Memory B cell (primary cell): Measurements from ENCODE around the gene CTAG1A.
A peak's percentile ranks its signal among the peaks of the same experiment; 100 is the strongest.
"Not testable (repeated sequence)": the region's sequence is repeated elsewhere in the genome, so short reads cannot be mapped to it uniquely, and the experiment has no call there.

Experiments used
- ATAC-seq: fragments of 150-1000 bp; cut with Tn5 transposase; 2 replicates; pipeline ENCODE4 v1.10.0; 2021; ENCODE audit warnings: low read depth, mild to moderate bottlenecking, moderate library complexity
- DNase-seq, 2 donors: peaks; one replicate each; pipeline ENCODE4 v3.0.0; 2022; ENCODE audit warnings: low spot score in 2 of 2
- H3K27ac Mint-ChIP-seq: one replicate; pipeline ENCODE4 v1.8.0; 2022; ENCODE audit warnings: mild to moderate bottlenecking, moderate library complexity, mixed read lengths
- H3K27me3 Mint-ChIP-seq: one replicate; pipeline ENCODE4 v1.8.0; 2022; ENCODE audit warnings: mixed read lengths
- H3K36me3 Mint-ChIP-seq: one replicate; pipeline ENCODE4 v1.8.0; 2022; ENCODE audit warnings: mild to moderate bottlenecking, mixed read lengths
- H3K4me1 Mint-ChIP-seq: one replicate; pipeline ENCODE4 v1.8.0; 2022; ENCODE audit warnings: mixed read lengths
- H3K4me3 Mint-ChIP-seq: one replicate; pipeline ENCODE4 v1.8.0; 2022; ENCODE audit warnings: mild to moderate bottlenecking, moderate library complexity, mixed read lengths
- H3K9me3 Mint-ChIP-seq: one replicate; pipeline ENCODE4 v1.8.0; 2022; ENCODE audit warnings: mixed read lengths

The CTAG1A gene

GRCh38 chrX:154549766-154550165 is 35.2 kb upstream of the CTAG1A start:
- Mint-ChIP-seq H3K9me3 (no peaks in the 10 kb centered on the region), H3K4me1 (peaks cover 26% of the 10 kb centered on the region), H3K27me3 (no peaks in the 10 kb centered on the region), H3K36me3 (peaks cover 5% of the 10 kb centered on the region), H3K4me3 (peak overlapping the region; percentile 46), H3K27ac (peak overlapping the region; percentile 83)
- no peak for DNase-seq
- no peak for ATAC-seq

- not testable (repeated sequence) for ATAC-seq, H3K9me3 Mint-ChIP-seq, H3K27ac Mint-ChIP-seq, H3K36me3 Mint-ChIP-seq, H3K27me3 Mint-ChIP-seq, H3K4me3 Mint-ChIP-seq, DNase-seq
- H3K4me1 Mint-ChIP-seq, result peaks cover 30% of the 10 kb centered on the region
Measured at GRCh38 chrX:154552112-154552806, 32.7 kb upstream of the CTAG1A start.

- ATAC-seq, H3K27ac Mint-ChIP-seq, H3K9me3 Mint-ChIP-seq, H3K27me3 Mint-ChIP-seq, H3K36me3 Mint-ChIP-seq, H3K4me3 Mint-ChIP-seq, H3K4me1 Mint-ChIP-seq, DNase-seq: not testable (repeated sequence)
Measured at GRCh38 chrX:154558060-154558690, 26.8 kb upstream of the CTAG1A start.

- not testable (repeated sequence) for H3K9me3 Mint-ChIP-seq, H3K36me3 Mint-ChIP-seq, DNase-seq, H3K4me1 Mint-ChIP-seq, H3K27me3 Mint-ChIP-seq, H3K4me3 Mint-ChIP-seq, H3K27ac Mint-ChIP-seq, ATAC-seq
Measured at GRCh38 chrX:154558896-154559295, 26.0 kb upstream of the CTAG1A start.

- not testable (repeated sequence) for ATAC-seq
Measured at GRCh38 chrX:154560326-154560725, 24.6 kb upstream of the CTAG1A start.

GRCh38 chrX:154562295-154562694 is 22.6 kb upstream of the CTAG1A start:
- DNase-seq, H3K9me3 Mint-ChIP-seq, H3K4me3 Mint-ChIP-seq, H3K27ac Mint-ChIP-seq, H3K36me3 Mint-ChIP-seq, H3K27me3 Mint-ChIP-seq, ATAC-seq, H3K4me1 Mint-ChIP-seq: not testable (repeated sequence)

More at GRCh38 chrX:154560326-154560725, 24.6 kb upstream of the CTAG1A start:
- not testable (repeated sequence) for H3K4me3 Mint-ChIP-seq, H3K27ac Mint-ChIP-seq, H3K4me1 Mint-ChIP-seq, H3K9me3 Mint-ChIP-seq, H3K27me3 Mint-ChIP-seq, DNase-seq, H3K36me3 Mint-ChIP-seq

GRCh38 chrX:154570361-154570760 is 14.6 kb upstream of the CTAG1A start:
- not testable (repeated sequence) for H3K9me3 Mint-ChIP-seq, H3K4me1 Mint-ChIP-seq, H3K36me3 Mint-ChIP-seq, DNase-seq, H3K27me3 Mint-ChIP-seq, ATAC-seq, H3K4me3 Mint-ChIP-seq, H3K27ac Mint-ChIP-seq

- H3K4me3 Mint-ChIP-seq, H3K36me3 Mint-ChIP-seq, H3K27me3 Mint-ChIP-seq, H3K4me1 Mint-ChIP-seq, ATAC-seq, H3K9me3 Mint-ChIP-seq, DNase-seq, H3K27ac Mint-ChIP-seq: not testable (repeated sequence)
Measured at GRCh38 chrX:154573061-154573460, 11.9 kb upstream of the CTAG1A start.

- H3K4me3 Mint-ChIP-seq, DNase-seq, H3K4me1 Mint-ChIP-seq, H3K27ac Mint-ChIP-seq, H3K9me3 Mint-ChIP-seq, H3K27me3 Mint-ChIP-seq, H3K36me3 Mint-ChIP-seq: not testable (repeated sequence)
- ATAC-seq, result peak; percentile 47
Measured at GRCh38 chrX:154575076-154575475, 9.9 kb upstream of the CTAG1A start.

GRCh38 chrX:154582994-154583393 is 1.9 kb upstream of the CTAG1A start:
- not testable (repeated sequence) for H3K27ac Mint-ChIP-seq, H3K27me3 Mint-ChIP-seq, H3K4me1 Mint-ChIP-seq, H3K4me3 Mint-ChIP-seq, ATAC-seq, DNase-seq, H3K9me3 Mint-ChIP-seq, H3K36me3 Mint-ChIP-seq

- H3K27me3 Mint-ChIP-seq, H3K4me1 Mint-ChIP-seq, ATAC-seq, H3K9me3 Mint-ChIP-seq, H3K4me3 Mint-ChIP-seq, DNase-seq, H3K27ac Mint-ChIP-seq, H3K36me3 Mint-ChIP-seq: not testable (repeated sequence)
Measured at GRCh38 chrX:154590415-154590814, 5.5 kb downstream of the CTAG1A start.

GRCh38 chrX:154592505-154592904 is 7.6 kb downstream of the CTAG1A start:
- Mint-ChIP-seq H3K9me3 (no peaks in the 10 kb centered on the region), H3K4me1 (no peaks in the 10 kb centered on the region), H3K27me3 (peaks cover 11% of the 10 kb centered on the region), H3K27ac (no peak overlapping the region), H3K36me3 (no peaks in the 10 kb centered on the region), H3K4me3 (no peak overlapping the region)
- DNase-seq (no peak), ATAC-seq (no peak)

- no peaks in the 10 kb centered on the region for H3K36me3 Mint-ChIP-seq
- peaks cover 11% of the 10 kb centered on the region for H3K27me3 Mint-ChIP-seq
- ATAC-seq, result no peak
- no peak for DNase-seq
- no peak overlapping the region for H3K4me3 Mint-ChIP-seq
- H3K4me1 Mint-ChIP-seq, result no peaks in the 10 kb centered on the region
- H3K27ac Mint-ChIP-seq, result no peak overlapping the region
- no peaks in the 10 kb centered on the region for H3K9me3 Mint-ChIP-seq
Measured at GRCh38 chrX:154593201-154593600, 8.3 kb downstream of the CTAG1A start.

- H3K4me3 Mint-ChIP-seq, result no peak overlapping the region
- DNase-seq (no peak), ATAC-seq (no peak)
- peaks cover 11% of the 10 kb centered on the region for H3K27me3 Mint-ChIP-seq
- H3K4me1 Mint-ChIP-seq, result no peaks in the 10 kb centered on the region
- no peaks in the 10 kb centered on the region for H3K9me3 Mint-ChIP-seq
- H3K36me3 Mint-ChIP-seq, result no peaks in the 10 kb centered on the region
- H3K27ac Mint-ChIP-seq, result no peak overlapping the region
Measured at GRCh38 chrX:154594491-154594890, 9.6 kb downstream of the CTAG1A start.
